ENCODE measurements around the gene STX10. TPM values are rescaled to one million over a fixed set of nuclear protein-coding genes. Genes with fewer than 3 reads are reported as not detected.

The STX10 gene
- total and polyA plus RNA-seq, 9 of the 15 experiments (the other 6 are each of a cell fraction or from before 2014, with no cell fraction given), result 0.51 to 66.3 (median 31.0) TPM

GRCh38 chr19:13150931-13151604, 893 bp upstream of the STX10 start:
- intact Hi-C loops (cut with micrococcal nuclease), result loop anchor here (2.0 to 5.0 kb wide), 3 partner anchors 32 to 48 kb away; partner anchors contain the start of genes LYL1 and NACC1
- no peak overlapping the region for H2AFZ ChIP-seq (ENCODE audit: low read depth, low read length)
- peaks cover 65% of the 10 kb centered on the region for H3K79me2 ChIP-seq (ENCODE audit: control insufficient read depth, insufficient read depth, low read length)
- DNase-seq (ENCODE audit: extremely low read depth in 1 of 4, low spot score in 3 of 4), result peak in 3 of 4 experiments; percentile 36 to 42 (median 39)
- ATAC-seq, result no peak
- TSS peak; percentile 51 for BruUV-seq (replicated peaks)
- peaks cover 23% of the 10 kb centered on the region for H4K20me1 ChIP-seq (replicated peaks; ENCODE audit: control insufficient read depth, insufficient read depth, low read length)
- ChIA-PET POLR2A (interaction anchor here (1.2 to 2.3 kb wide), 4 partner anchors 14 to 273 kb away, joined by 3 to 6 read pairs (median 4); partner anchors contain the start of gene KLF1), CTCF (ENCODE audit: low intra/inter-chr PET ratio) (no interaction called here)
- peak overlapping the region; percentile 91 to 96 for H3K9ac ChIP-seq (ENCODE audit: insufficient read depth in 1 of 2, low read depth in 2 of 2, low read length in 2 of 2)
- no peaks in the 10 kb centered on the region for H3K9me3 ChIP-seq (replicated peaks; ENCODE audit: control insufficient read depth, insufficient read depth, low read depth, low read length)
- H3K4me3 ChIP-seq, result peak overlapping the region; percentile 97
- 1% methylated on average over 22 of the region's 34 CpGs for WGBS (ENCODE audit: insufficient coverage, low coverage, missing lambda C conversion rate)
- peaks cover 14% of the 10 kb centered on the region; the same call in 1 of the 3 replicates for H3K36me3 ChIP-seq (ENCODE audit: control insufficient read depth, insufficient read depth, low read length)
- H3K27ac ChIP-seq (ENCODE audit: extremely low read depth, low read depth, low read length), result peak overlapping the region; percentile 84
- no peak for FAIRE-seq
- in situ Hi-C loops (cut with MboI), result no loop called here
- H3K27me3 ChIP-seq (ENCODE audit: control insufficient read depth in 2 of 2, insufficient read depth in 2 of 2, low read length in 2 of 2), result no peaks in the 10 kb centered on the region
- H3K4me2 ChIP-seq (ENCODE audit: insufficient read depth, low read length), result peak overlapping the region; percentile 87
- peaks cover 12 to 66% of the 10 kb centered on the region in 2 experiments for H3K4me1 ChIP-seq (replicated peaks in 1 of 2; ENCODE audit: control insufficient read depth in 2 of 2, insufficient read depth in 2 of 2, low read length in 2 of 2)
- H3K9me1 ChIP-seq (ENCODE audit: control insufficient read depth, insufficient read depth, low read length), result no peaks in the 10 kb centered on the region
- TF ChIP-seq POLR2A (conservative IDR thresholded peaks at IDR 0.05) (peak; percentile 60; the same call in 1 of the 2 replicates), KDM5B (IDR thresholded peaks at IDR 0.05; ENCODE audit: insufficient replicate concordance, low read depth, low read length) (peak; percentile 80), DPF2 (IDR thresholded peaks at IDR 0.05) (no peak), SIX5 (IDR thresholded peaks at IDR 0.05; ENCODE audit: borderline replicate concordance in 1 of 2, insufficient read depth in 1 of 2, low read depth in 1 of 2, low read length in 2 of 2) (no peak), MCM7 (IDR thresholded peaks at IDR 0.05) (no peak), AFF1 (IDR thresholded peaks at IDR 0.05; ENCODE audit: low read depth in 1 of 2, partially characterized antibody in 2 of 2) (peak in 1 of 2 experiments; percentile 53), RBM22 (IDR thresholded peaks at IDR 0.05; ENCODE audit: low read depth, low read length, poor library complexity, severe bottlenecking) (peak; percentile 46), CREM (IDR thresholded peaks at IDR 0.05; ENCODE audit: low read depth) (peak; percentile 46; the same call in 1 of the 2 replicates), PKNOX1 (IDR thresholded peaks at IDR 0.05) (peak; percentile 46; the same call in 1 of the 2 replicates), RBFOX2 (IDR thresholded peaks at IDR 0.05; ENCODE audit: low read depth, low read length) (peak; percentile 76), MLLT1 (IDR thresholded peaks at IDR 0.05) (peak in 1 of 2 experiments; percentile 63; a peak in 1 of 4 replicates), ZNF780A (CRISPR knock-in tag; IDR thresholded peaks at IDR 0.05) (0 out of 2 replicates have a peak, but pooled peaks have one; percentile 52), GABPA (tag; conservative IDR thresholded peaks at IDR 0.05; ENCODE audit: low read depth) (no peak), ZNF511 (CRISPR knock-in tag; IDR thresholded peaks at IDR 0.05) (0 out of 2 replicates have a peak, but pooled peaks have one; percentile 53)

All from K562 (cell line).